ENCODE results near the gene DCAF7.

DCAF7 gene

GRCh38 chr17:63589646-63590045, 39.4 kb downstream of the DCAF7 start:
- TF ChIP-seq, protein P1, sequence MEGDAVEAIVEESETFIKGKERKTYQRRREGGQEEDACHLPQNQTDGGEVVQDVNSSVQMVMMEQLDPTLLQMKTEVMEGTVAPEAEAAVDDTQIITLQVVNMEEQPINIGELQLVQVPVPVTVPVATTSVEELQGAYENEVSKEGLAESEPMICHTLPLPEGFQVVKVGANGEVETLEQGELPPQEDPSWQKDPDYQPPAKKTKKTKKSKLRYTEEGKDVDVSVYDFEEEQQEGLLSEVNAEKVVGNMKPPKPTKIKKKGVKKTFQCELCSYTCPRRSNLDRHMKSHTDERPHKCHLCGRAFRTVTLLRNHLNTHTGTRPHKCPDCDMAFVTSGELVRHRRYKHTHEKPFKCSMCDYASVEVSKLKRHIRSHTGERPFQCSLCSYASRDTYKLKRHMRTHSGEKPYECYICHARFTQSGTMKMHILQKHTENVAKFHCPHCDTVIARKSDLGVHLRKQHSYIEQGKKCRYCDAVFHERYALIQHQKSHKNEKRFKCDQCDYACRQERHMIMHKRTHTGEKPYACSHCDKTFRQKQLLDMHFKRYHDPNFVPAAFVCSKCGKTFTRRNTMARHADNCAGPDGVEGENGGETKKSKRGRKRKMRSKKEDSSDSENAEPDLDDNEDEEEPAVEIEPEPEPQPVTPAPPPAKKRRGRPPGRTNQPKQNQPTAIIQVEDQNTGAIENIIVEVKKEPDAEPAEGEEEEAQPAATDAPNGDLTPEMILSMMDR (IDR thresholded peaks at IDR 0.05), result no peak

GRCh38 chr17:63592797-63593196, 42.5 kb downstream of the DCAF7 start:
- TF ChIP-seq, protein P1 (IDR thresholded peaks at IDR 0.05), result no peak

- TF ChIP-seq, protein P1 (IDR thresholded peaks at IDR 0.05), result no peak
These were observed 44.9 kb downstream of the DCAF7 start for GRCh38 chr17:63595132-63595531.

- TF ChIP-seq, protein P1 (IDR thresholded peaks at IDR 0.05), result no peak
These were observed 46.7 kb downstream of the DCAF7 start for GRCh38 chr17:63596856-63597586.

- TF ChIP-seq, protein P1 (IDR thresholded peaks at IDR 0.05), result no peak
These were observed 48.0 kb downstream of the DCAF7 start for GRCh38 chr17:63598281-63598680.

GRCh38 chr17:63600569-63601438, 50.5 kb downstream of the DCAF7 start, which contains the start of gene TACO1:
TSS of gene TACO1 (plus strand) at chr17:63600895. CDS start at chr17:63601084, 189 bp downstream.
- TF ChIP-seq, protein P1 (IDR thresholded peaks at IDR 0.05), result no peak

GRCh38 chr17:63601439-63602371, 51.4 kb downstream of the DCAF7 start:
- TF ChIP-seq, protein P1 (IDR thresholded peaks at IDR 0.05), result no peak

Data from LNCAP (cell line).